Kidney (tissue), 22 donors: Measurements from ENCODE around the gene CLEC1B. TPM values are rescaled to one million over a fixed set of nuclear protein-coding genes. Genes with fewer than 3 reads are reported as not detected.

Source experiments
- DNase-seq, 5 donors: peaks; one replicate each; pipeline ENCODE4 v3.0.0-alpha.2; 2013 to 2020
- FAIRE-seq: peaks from 2 replicates; lab custom pipeline; 2012; peaks lifted over from hg19 to GRCh38; lab: Jason Lieb, UNC
- H3K27ac ChIP-seq, 2 donors: one replicate each; pipeline ENCODE4 v1.7.0; 2013; ENCODE audit warnings: low read depth in 2 of 2, low read length in 2 of 2, inconsistent platforms in 1 of 2
- H3K27me3 ChIP-seq: one replicate; pipeline ENCODE4 v1.7.1; 2013; ENCODE audit warnings: low read length, inconsistent platforms; ENCODE audit not compliant: control insufficient read depth, insufficient read depth
- H3K36me3 ChIP-seq, 3 donors: one replicate each; pipeline versions ENCODE4 v1.7.0 to v1.7.1; 2013; ENCODE audit warnings: low read length in 3 of 3, control low read depth in 1 of 3, inconsistent platforms in 1 of 3; ENCODE audit not compliant: insufficient read depth in 3 of 3, control insufficient read depth in 2 of 3
- H3K4me1 ChIP-seq, 3 donors: one replicate each; pipeline versions ENCODE4 v1.7.0 to v1.7.1; 2013; ENCODE audit warnings: low read length in 3 of 3, inconsistent platforms in 1 of 3, low read depth in 1 of 3; ENCODE audit not compliant: control insufficient read depth in 2 of 3, insufficient read depth in 2 of 3
- H3K4me3 ChIP-seq, 3 donors: one replicate each; pipeline versions ENCODE4 v1.7.0 to v1.8.1; 2013; ENCODE audit warnings: low read length in 3 of 3, control low read depth in 1 of 3, inconsistent platforms in 1 of 3
- H3K9ac ChIP-seq, 3 donors: one replicate each; pipeline versions ENCODE4 v1.7.0 to v1.7.1; 2013; ENCODE audit warnings: low read length in 3 of 3, control low read depth in 1 of 3, inconsistent platforms in 1 of 3
- H3K9me3 ChIP-seq, 3 donors: one replicate each; pipeline versions ENCODE4 v1.7.0 to v1.7.1; 2013; ENCODE audit warnings: low read length in 3 of 3, control low read depth in 1 of 3, inconsistent platforms in 1 of 3; ENCODE audit not compliant: control insufficient read depth in 2 of 3, insufficient read depth in 1 of 3
- CTCF ChIP-seq: IDR thresholded peaks from 3 replicates; pipeline ENCODE4 v1.5.1; 2012; ENCODE audit warnings: mild to moderate bottlenecking, moderate library complexity, borderline replicate concordance; ENCODE audit not compliant: insufficient read depth; ENCODE audit errors: extremely low read depth
- intact Hi-C: fragments of 100-400 bp; cut with DNase I; formaldehyde crosslinking; loops from one replicate; pipeline ENCODE4 v1.11.1; 2022
- long read RNA-seq, 10 donors: library from polyadenylated mRNA in 1 of 10; unstranded in 1 of 10; transcript quantifications; one replicate each; pipeline ENCODE4 v2.0.0 and lab custom pipeline, GENCODE V29; 2021 to 2026
- polyA plus RNA-seq: library from polyadenylated mRNA; stranded (reverse); fragments of 350-450 nt; fragmentation: Illumina TruSeq; extraction: RNeasy Lipid Tissue Mini Kit (QIAGEN cat#74804); gene quantifications from one replicate; pipeline ENCODE4 v1.2.3, GENCODE V29; 2014; ENCODE audit warnings: low read depth, low replicate concordance; ENCODE audit not compliant: insufficient read depth
- total RNA-seq: library from RNA; stranded (reverse); fragmentation: NEBNext Ultra II Directional; extraction: Animal tissue kit (Norgen Biotek cat#: 25700); gene quantifications from one replicate; pipeline ENCODE4 v1.2.1, GENCODE V29; 2021
- donor health status: control.
- donor health status: control.
- donor health status: control.
- donor health status: control.
- donor health status: control.
- donor health status: DM: yes; HTN: yes; CAD: no.
- donor health status: Normal renal cell carcinoma (clear cell type).

The CLEC1B gene
- not detected for total RNA-seq
- not detected for polyA plus RNA-seq
- long read RNA-seq, donor 1: 0 reads
- long read RNA-seq, donor 2: 0 reads
- long read RNA-seq, donor 3: 0 reads
- long read RNA-seq, donor 4: 0 reads
- long read RNA-seq, donor 5: 0 reads
- long read RNA-seq, donor 6: 0 reads
- long read RNA-seq, donor 7: 0 reads
- long read RNA-seq, donor 8: 0 reads
- long read RNA-seq, donor 9: 0 reads
- long read RNA-seq, donor 10, partial matches to known transcripts: 0 of 1 reads
- long read RNA-seq, donor 10, other reads (novel, unspliced or antisense): 0 of 1 reads

- DNase-seq (no peak), FAIRE-seq (no peak)
- Histone ChIP-seq H3K27ac (no peak within 1 kb of the TSS), H3K4me1 (no peaks in the 10 kb centered on the region), H3K4me3 (no peak within 1 kb of the TSS), H3K9me3 (no peaks in the 10 kb centered on the region), H3K36me3 (no peaks in the 10 kb centered on the region), H3K9ac (no peak within 1 kb of the TSS), H3K27me3 (no peaks in the 10 kb centered on the region)
- no peak for TF ChIP-seq CTCF
- intact Hi-C loops: no loop called here
Measured at GRCh38 chr12:9999016-9999415, at the start of gene CLEC1B. TSS of gene CLEC1B (minus strand) at chr12:9999121. CDS start at chr12:9999100, 21 bp downstream.

GRCh38 chr12:10048526-10048925 is 49.6 kb upstream of the CLEC1B start:
- intact Hi-C loops: no loop called here
- H3K27ac ChIP-seq: no peak overlapping the region
- no peaks in the 10 kb centered on the region for H3K4me1 ChIP-seq
- DNase-seq (no peak), FAIRE-seq (no peak)
- H3K36me3 ChIP-seq: no peaks in the 10 kb centered on the region
- TF ChIP-seq CTCF: no peak
- no peak overlapping the region for H3K4me3 ChIP-seq
- H3K27me3 ChIP-seq: no peaks in the 10 kb centered on the region
- no peaks in the 10 kb centered on the region for H3K9me3 ChIP-seq
- no peak overlapping the region for H3K9ac ChIP-seq

- Histone ChIP-seq H3K9me3 (no peaks in the 10 kb centered on the region), H3K9ac (no peak overlapping the region), H3K27me3 (no peaks in the 10 kb centered on the region), H3K4me3 (no peak overlapping the region), H3K4me1 (no peaks in the 10 kb centered on the region), H3K27ac (no peak overlapping the region), H3K36me3 (no peaks in the 10 kb centered on the region)
- FAIRE-seq (no peak), DNase-seq (no peak)
- intact Hi-C loops: no loop called here
- no peak for TF ChIP-seq CTCF
Measured at GRCh38 chr12:10042167-10042566, 43.2 kb upstream of the CLEC1B start.
